Lung (tissue), 12 donors: ENCODE measurements around the gene RASSF5. TPM values are rescaled to one million over a fixed set of nuclear protein-coding genes. Genes with fewer than 3 reads are reported as not detected.
A peak's percentile ranks its signal among the peaks of the same experiment; 100 is the strongest.

Experiments
- ATAC-seq: fragments of 200-7000 bp; cut with Tn5 transposase; one replicate; pipeline ENCODE4 v1.9.1; 2020; ENCODE audit warnings: moderate number of reproducible peaks; ENCODE audit not compliant: insufficient read depth, low FRiP score
- DNase-seq, 3 donors: peaks; one replicate each; pipeline ENCODE4 v3.0.0-alpha.2; 2013 to 2017
- H3K27ac ChIP-seq, 2 donors: one replicate each; pipeline ENCODE4 v1.5.1; 2013; ENCODE audit warnings: mild to moderate bottlenecking in 2 of 2, moderate library complexity in 2 of 2, control low read depth in 1 of 2, inconsistent platforms in 1 of 2, low read depth in 1 of 2, low read length in 1 of 2
- H3K27me3 ChIP-seq, 3 donors: one replicate each; pipeline ENCODE4 v1.5.1; 2013; ENCODE audit warnings: low read length in 2 of 3; ENCODE audit not compliant: control insufficient read depth in 3 of 3, insufficient read depth in 3 of 3
- H3K36me3 ChIP-seq, 4 donors: one replicate each; pipeline ENCODE4 v1.5.1; 2013; ENCODE audit warnings: low read length in 4 of 4, mild to moderate bottlenecking in 1 of 4, moderate library complexity in 1 of 4; ENCODE audit not compliant: control insufficient read depth in 4 of 4, insufficient read depth in 4 of 4
- H3K4me1 ChIP-seq, 5 donors: one replicate each; pipeline ENCODE4 v1.5.1; 2013; ENCODE audit warnings: low read length in 5 of 5, mild to moderate bottlenecking in 2 of 5, moderate library complexity in 1 of 5; ENCODE audit not compliant: control insufficient read depth in 5 of 5, insufficient read depth in 5 of 5
- H3K4me3 ChIP-seq: one replicate; pipeline ENCODE4 v1.5.1; 2013; ENCODE audit warnings: mild to moderate bottlenecking, control low read depth, moderate library complexity
- H3K9ac ChIP-seq, 2 donors: one replicate each; pipeline ENCODE4 v1.5.1; 2013; ENCODE audit warnings: low read length in 2 of 2, control low read depth in 1 of 2; ENCODE audit not compliant: insufficient read depth in 1 of 2
- H3K9me3 ChIP-seq, 4 donors: one replicate each; pipeline ENCODE4 v1.5.1; 2013; ENCODE audit warnings: low read length in 3 of 4, mild to moderate bottlenecking in 1 of 4, moderate library complexity in 1 of 4; ENCODE audit not compliant: control insufficient read depth in 4 of 4, insufficient read depth in 3 of 4
- CTCF ChIP-seq: IDR thresholded peaks from 2 replicates; pipeline ENCODE4 v1.5.1; 2012; ENCODE audit warnings: mild to moderate bottlenecking; ENCODE audit errors: control extremely low read depth, extremely low read depth
- WGBS, 2 donors: extraction: QIAGEN DNeasy Blood & Tissue Kit; methylation state at CpG; one replicate each; pipeline ENCODE4 v1.1.7; 2013; 5-methylcytosine and 5-hydroxymethylcytosine counted together
- polyA plus RNA-seq, 2 donors: library from polyadenylated mRNA; stranded (reverse); fragments of 200-250 nt; gene quantifications; one replicate each; pipeline ENCODE4 v1.2.1, GENCODE V29; 2013
- total RNA-seq, 2 donors: library from RNA; depleted of rRNA in 1 of 2; stranded (reverse); fragments of >200 nt in 1 of 2; gene quantifications; one replicate each; pipeline ENCODE4 v1.2.1, GENCODE V29; 2014 to 2021
- donor health status: control.
- donor health status: control.
- donor health status: Bipolar disorder and iron deficiency.
- donor health status: healthy.
- donor health status: DM: yes; HTN: yes; CAD: no.

The RASSF5 gene
- total and polyA plus RNA-seq, 4 donors = 10.3 to 38.2 (median 30.7) TPM

- H3K36me3 ChIP-seq = peaks cover 0 to 2% (median 0%) of the 10 kb centered on the region in 4 donors
- no peak overlapping the region for H3K9ac ChIP-seq
- DNase-seq (no peak), ATAC-seq (no peak)
- TF ChIP-seq CTCF = no peak
- no peaks in the 10 kb centered on the region for H3K27me3 ChIP-seq
- 35 to 66% methylated on average over 1 of the region's 1 CpG for WGBS, 2 donors
- H3K9me3 ChIP-seq = no peaks in the 10 kb centered on the region
- no peak overlapping the region for H3K27ac ChIP-seq
- H3K4me1 ChIP-seq = peaks cover 0 to 15% (median 8%) of the 10 kb centered on the region in 5 donors
- H3K4me3 ChIP-seq = no peak overlapping the region
Observed at GRCh38 chr1:206563367-206564207, 56.3 kb downstream of the RASSF5 start.

- no peak overlapping the region for H3K4me3 ChIP-seq
- H3K9me3 ChIP-seq = no peaks in the 10 kb centered on the region
- TF ChIP-seq CTCF = no peak
- no peak overlapping the region for H3K27ac ChIP-seq
- ATAC-seq = no peak
- H3K36me3 ChIP-seq = peaks cover 0 to 2% (median 0%) of the 10 kb centered on the region in 4 donors
- DNase-seq = peak in 1 of 3 donors; percentile 20
- WGBS, 2 donors = 33 to 67% methylated on average over 4 of the region's 4 CpGs
- peaks cover 0 to 8% (median 0%) of the 10 kb centered on the region in 5 donors for H3K4me1 ChIP-seq
- H3K27me3 ChIP-seq = no peaks in the 10 kb centered on the region
- no peak overlapping the region for H3K9ac ChIP-seq
Observed at GRCh38 chr1:206565995-206566394, 58.7 kb downstream of the RASSF5 start.

- no peak for ATAC-seq
- Histone ChIP-seq H3K27ac (no peak overlapping the region), H3K4me3 (no peak overlapping the region), H3K4me1 (peaks cover 0 to 7% (median 0%) of the 10 kb centered on the region in 5 donors), H3K36me3 (peaks cover 0 to under 1% (median 0%) of the 10 kb centered on the region in 4 donors), H3K9ac (no peak overlapping the region), H3K9me3 (no peaks in the 10 kb centered on the region), H3K27me3 (no peaks in the 10 kb centered on the region)
- TF ChIP-seq CTCF = no peak
- 74 to 91% methylated on average over 4 of the region's 4 CpGs for WGBS, 2 donors
- DNase-seq = no peak
Observed at GRCh38 chr1:206566999-206567398, 59.7 kb downstream of the RASSF5 start.
